LoVo (cell line): ENCODE data around the gene CYP2D6.
"Not testable (repeated sequence)": the region's sequence is repeated elsewhere in the genome, so short reads cannot be mapped to it uniquely, and the experiment has no call there.

ENCODE experiments used
- DNase-seq: peaks from one replicate; pipeline ENCODE4 v3.0.0-alpha.2; 2016; ENCODE audit warnings: low spot score

CYP2D6 gene

DNA sequence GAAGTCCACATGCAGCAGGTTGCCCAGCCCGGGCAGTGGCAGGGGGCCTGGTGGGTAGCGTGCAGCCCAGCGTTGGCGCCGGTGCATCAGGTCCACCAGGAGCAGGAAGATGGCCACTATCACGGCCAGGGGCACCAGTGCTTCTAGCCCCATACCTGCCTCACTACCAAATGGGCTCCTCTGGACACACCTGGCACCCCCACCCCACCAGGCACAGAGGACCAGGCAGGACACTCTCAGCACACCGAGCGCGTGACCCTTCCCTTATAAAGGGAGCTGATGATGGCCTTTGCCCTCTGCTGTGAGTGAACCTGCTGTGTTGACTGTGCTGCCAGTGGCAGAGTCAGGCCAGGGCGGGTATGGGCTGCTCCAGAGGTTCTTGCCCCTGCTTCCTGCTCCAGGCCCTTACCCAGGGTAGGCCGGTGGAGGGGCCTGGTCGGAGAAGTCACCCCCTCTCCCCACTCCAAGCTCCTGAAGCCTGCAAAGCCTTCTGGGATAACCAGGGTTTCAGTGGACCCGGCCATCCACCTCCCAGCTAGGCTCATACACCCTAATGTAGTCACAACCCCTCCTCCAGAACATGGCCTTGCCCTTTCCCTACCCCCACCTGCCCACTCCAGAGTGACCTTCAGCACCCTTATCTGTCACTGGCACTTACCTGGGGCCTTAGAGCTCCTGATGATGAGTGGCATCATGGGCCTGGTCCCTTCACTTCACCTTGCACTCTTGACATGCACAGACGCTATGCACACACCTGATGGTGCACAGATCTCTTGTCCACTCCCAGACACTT is at the start of gene CYP2D6:
CYP2D6 (minus strand) TSS at position 172 of the 793 bp plus-strand sequence; CDS start at position 153, 19 bp downstream.
- DNase-seq = not testable (repeated sequence)

DNA sequence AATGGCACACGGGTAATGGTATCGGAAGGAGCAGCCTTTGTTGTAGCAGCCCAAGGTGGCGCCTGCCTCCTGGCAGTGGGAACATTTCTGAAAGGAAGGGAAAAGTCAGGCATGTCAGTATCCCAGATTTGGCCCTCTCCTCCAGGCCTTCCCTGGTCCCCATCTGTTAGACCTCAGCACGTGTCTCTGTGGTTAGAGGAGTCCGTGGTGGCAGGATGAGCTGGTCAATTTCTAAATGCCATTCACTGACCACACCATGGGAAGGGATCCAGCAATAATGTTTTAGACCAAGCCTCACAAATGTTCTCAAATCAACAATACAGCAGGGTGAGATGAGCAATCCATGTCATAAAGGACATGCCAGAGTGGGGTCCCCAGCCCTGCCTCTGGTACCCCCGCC is 49.0 kb upstream of the CYP2D6 start:
- DNase-seq = no peak

DNA sequence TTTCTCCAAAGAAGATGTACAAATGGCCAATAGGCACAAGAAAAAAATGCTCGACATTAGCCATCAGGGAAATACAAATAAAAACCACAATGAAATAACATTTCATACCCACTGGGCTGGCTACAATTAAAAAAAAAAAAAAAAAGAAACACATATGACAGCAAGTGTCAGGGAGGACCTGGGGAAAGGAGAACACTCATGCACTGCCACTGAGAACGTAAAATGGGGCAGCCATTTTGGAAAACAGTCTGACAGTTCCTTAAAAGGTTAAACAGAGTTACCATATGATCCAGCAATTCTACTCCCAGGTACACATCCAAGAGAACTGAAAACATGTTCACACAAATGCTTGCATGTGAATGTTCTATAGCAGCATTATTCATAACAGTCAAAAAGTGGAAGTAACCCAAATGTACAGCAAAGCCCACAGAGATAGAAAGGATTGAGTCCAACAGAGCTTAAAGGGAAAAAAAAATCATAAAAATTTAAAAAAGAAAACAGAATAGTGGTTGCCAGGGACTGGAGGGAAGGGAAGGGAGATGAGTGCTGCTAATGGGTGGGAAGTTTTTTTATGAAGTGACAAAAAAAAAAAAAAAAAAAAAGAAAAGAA is 48.4 kb upstream of the CYP2D6 start:
- DNase-seq = no peak

DNA sequence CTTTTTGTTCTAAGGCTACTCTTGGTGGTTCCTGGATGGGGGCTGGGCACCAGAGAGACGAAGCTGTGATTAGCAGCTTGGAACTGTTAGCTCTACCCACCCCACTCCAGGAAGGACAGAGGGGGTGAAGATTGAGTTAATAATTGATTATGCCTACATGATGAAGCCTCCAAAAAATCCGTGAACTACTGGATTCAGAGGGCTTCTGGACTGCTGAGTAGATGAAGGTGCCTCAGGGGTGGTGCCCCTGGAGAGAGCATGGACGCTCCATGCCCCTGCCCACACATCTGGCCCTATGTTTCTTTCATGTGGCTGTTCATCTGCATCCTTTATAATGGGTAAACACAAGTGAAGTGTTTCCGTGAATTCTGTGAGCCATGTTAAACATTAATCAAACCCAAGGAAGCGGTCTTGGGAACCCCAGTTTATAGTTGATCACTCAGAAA is 47.3 kb upstream of the CYP2D6 start:
- no peak for DNase-seq

DNA sequence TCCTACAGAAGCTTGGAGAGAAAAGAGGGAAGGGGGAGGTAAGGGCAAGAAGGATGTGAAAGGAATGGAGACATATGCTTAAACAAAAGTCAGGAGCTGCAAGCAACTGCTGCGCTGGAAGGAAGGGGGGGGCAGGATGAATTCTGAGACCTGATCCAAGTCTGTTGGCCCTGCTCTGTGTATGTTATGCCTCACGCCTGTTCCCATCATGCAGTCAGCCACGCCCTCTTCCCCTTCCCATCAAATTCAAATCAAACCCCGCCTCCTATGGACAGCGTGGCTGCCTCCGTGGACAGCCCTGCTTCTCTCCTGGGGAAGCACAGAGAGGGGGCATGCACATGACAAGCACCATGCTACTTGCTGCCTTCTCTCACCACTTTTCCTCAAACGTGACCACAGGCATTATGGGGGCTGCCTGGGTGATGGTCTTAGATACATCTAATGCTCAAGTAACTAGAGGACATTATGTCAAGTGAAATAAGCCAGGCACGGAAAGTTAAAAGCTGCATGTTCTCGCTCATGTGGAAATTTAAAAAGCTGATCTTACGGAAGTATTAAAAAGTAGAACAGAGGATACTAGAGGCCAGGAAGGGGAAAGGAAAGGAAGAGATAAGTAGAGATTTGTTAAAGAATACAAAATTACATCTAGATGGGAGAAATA is 45.8 kb upstream of the CYP2D6 start:
- no peak for DNase-seq

DNA sequence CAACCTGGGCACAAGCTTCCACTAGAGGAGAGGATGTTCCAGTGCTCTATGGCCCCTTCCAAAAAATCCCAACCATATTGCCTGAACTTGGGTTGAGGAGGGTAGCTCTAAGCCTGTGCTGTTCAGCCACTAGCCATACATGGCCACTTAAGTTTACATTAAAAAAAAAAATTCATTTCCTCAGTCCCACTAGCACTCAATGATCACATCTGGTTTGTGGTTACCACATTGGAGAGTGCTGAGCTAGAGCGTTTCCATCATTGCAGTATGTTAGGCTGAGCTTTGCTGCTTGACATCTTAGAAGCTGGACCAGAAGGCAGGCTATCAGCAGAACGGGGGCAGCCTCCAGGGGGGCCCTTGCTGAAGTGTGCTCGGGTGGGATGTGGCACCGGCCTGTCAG is 43.5 kb upstream of the CYP2D6 start:
- no peak for DNase-seq

DNA sequence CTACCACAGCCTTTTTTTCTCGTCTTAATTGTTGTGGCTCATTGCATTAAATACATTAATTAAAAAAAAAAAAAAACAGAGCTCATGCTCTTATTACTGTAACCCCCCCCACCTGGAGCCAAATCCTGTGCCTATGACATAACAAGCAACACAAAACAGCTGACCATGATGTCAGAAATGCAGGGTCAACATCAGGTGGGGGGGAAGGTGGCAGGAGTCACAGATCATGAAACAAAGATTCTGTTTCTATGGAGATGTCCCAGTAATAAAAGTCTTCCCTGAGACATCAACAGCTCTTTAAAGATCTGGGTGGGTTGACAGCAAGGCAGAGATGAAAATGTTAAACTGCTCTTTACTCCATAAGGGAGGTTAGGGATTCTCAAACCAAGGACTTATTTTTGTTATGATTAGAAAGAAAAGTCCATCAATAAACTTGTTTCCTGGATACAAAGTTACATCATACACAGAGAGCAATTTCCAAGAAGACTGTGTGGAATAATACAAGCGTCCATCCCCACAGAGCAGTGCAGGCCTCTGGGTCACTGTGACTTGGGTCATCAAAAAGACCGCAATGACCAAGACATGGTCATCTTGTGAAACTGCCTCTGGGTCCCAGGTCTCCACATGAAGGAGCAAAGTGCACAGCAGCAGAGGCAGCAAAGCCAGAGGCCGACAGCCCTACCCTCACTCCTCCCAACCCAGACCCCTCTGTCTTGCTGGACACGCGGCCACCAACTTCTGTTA is 42.7 kb upstream of the CYP2D6 start:
- DNase-seq = no peak

DNA sequence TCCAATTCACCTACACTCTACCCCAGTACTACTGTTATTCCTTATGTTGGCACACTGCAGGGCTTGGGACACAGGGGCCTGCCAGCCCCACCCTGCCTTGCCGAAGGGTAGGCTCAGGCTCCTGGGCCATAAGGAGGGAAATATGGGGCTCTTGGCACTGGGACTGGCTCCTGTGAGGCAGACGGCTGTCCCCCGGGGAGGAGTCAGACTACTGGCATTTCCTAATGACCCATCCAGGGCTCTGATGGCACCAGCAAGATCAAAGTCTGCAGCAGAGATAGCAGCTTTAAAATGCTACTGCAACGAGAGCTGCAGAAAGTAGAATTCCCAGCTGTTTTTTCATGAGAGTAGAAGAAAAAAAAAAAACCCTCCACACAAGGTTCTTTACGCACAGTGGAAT is 42.2 kb upstream of the CYP2D6 start:
- no peak for DNase-seq

DNA sequence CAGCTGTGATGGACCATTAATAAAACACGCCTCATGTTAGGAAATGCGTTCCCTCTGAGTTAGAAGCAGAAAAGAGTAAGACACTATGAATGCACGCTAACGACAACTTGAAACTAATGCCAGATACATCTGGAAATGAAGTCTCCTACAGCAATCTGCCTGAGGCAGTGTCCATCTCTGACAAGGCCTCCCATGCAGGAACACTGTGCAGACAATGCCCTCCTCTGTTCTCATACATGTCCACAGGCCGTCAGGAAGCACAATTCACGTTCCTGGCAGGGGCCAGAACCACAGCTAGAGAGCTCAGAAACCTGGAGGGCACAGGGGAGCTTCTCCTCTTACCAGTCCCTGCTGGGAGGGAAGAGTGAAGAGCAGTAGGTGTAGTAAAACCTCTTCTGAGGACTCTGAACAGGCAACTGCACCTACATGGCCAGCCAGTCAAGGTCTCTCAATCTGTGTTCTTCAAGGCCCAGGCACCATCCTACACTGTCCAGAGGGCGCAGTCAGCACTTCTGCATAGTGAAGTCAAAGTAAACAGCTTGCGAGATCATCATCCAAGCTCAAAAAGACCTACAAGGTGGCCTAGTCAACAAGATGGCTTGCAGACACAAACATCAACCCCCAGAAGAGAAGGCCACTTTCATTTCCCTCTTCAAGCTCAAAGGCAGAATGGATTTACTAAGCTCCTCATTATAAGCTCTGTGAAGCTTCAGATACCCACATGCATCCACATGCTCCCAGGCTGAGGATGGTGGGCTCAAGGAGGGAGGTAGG is 41.5 kb upstream of the CYP2D6 start:
- DNase-seq = no peak

DNA sequence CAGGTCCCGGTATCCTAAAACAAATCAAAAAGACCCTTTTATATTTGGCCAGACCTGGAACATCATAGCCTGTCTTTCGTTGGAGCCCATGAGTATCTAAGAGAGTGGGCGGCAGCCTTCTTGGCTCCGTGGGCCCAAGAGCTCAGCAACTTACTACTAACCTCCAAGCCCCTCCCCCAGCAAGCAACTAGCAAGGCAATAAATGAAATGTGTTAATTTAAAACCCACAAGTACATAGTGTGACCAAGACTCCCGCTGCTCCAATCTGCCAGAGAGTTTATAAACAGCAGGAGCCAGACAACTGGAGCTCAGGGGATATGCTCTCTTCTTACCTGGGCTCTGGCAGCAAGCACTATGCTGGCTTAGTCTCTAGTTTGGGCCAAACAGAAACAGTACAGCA is 40.8 kb upstream of the CYP2D6 start:
- DNase-seq = no peak

DNA sequence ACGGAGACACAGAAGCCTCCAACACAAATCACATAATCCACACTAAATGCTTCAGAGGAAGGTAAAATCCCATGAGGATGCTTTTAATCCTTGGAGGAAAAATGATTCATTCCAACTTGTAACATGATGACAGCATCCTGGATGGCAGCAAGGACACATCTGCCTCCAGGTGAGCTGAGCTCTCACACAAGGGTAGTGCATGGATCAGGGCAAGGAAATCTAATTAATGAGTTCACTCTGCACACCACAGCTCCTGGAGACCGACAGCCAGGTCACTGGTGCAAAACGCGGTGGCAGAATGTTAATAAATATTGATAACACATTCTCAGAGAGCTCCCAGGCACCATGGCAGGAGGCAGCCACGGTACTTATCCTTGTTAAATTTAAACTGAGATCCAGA is 40.3 kb upstream of the CYP2D6 start:
- DNase-seq = no peak

DNA sequence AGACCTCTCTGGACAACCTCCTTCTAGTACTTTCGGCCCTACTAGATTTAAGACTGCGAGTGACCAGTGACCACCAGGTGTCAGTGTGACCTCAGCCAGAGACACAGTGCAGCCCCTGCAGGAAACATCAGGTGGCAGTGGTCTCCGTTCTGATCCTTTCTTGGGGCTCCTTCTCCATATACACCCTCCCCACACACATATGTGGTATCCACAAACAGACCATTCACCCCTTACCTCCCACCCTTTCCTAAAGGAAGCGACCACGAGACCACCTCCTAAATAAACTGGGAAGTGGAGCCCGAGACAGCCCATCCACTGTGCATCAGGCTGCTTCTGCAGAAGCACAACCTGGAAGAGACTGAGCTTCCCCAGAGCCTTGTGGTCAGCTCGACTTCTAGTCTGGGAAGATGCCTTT is 38.5 kb upstream of the CYP2D6 start:
- peak; percentile 31 for DNase-seq

DNA sequence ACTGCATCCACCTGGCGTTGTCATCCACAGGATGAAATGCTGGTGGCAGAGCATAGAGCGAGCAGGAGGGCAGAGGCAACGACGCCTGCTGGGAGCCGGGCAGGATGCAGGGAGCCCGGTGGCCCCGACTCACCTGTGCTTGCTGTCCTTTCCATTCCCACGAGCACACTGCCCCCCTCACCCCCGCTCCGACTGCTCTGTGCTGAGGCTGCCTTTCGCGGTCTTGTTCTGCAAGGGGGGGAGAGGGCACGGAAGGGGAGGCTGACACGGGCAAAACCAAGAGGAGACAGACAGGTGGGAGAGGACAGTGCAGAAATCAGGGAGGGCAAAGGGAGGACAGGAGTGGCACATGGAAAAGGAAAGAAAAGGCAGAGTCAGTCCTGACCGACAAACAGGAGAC is 37.9 kb upstream of the CYP2D6 start:
- DNase-seq = no peak

DNA sequence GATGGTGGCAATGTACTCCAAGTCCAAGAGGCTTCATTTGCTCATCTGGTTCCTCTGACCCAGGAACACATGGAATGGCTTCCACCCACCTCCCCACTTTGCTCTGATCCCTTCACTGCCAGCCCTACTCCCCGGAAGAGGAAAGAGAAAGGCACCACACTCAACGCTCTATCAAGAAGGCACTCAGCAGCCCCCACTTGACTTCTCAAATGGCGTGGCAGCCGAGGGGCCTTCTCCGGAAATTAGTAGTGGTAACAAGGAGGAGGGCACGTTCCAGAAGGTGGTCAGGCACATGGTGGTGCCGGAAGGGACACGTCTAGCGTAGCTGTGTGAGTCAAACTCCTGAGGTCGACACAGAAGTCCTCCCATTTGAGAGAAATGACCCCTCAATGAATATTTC is 36.5 kb upstream of the CYP2D6 start:
- no peak for DNase-seq

DNA sequence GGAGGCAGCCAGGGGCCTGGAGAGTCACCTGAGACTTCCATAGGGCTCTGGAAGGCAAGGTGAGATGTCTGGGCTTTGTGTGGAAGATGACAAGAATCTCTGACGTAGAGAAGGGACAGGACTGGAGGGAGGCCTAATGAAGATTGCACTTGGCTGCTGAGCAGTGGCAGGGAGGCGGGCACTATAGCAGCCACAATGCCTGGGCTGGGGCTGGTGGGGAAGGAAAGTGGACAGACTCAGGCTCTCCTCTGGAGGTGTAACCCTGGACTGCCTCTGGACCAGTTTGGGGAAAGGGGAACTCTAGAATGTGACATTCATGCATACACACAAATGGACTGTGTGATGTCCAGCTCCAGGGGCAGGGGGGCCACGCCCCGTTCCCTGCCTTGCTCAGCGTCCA is 34.3 kb upstream of the CYP2D6 start:
- no peak for DNase-seq

DNA sequence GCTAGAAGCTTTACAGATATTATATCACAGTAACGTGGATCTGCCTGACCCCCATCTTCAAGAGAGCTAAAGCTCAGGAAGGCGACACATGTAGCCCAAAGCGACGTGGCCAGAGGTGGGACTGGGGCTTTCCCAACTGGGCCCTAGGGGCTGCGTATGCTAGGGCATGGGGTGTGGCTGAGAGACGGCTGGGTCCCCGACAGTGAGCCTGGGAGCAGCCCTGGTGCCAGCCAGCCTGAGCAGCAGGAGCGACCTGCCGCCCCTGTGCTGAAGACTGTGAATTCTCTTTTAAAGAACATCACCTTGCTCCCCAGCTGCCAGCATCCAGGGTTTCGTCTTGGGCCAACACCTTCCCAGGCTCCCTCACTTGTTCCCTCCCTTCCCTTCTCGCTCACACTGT is 32.9 kb upstream of the CYP2D6 start:
- no peak for DNase-seq

DNA sequence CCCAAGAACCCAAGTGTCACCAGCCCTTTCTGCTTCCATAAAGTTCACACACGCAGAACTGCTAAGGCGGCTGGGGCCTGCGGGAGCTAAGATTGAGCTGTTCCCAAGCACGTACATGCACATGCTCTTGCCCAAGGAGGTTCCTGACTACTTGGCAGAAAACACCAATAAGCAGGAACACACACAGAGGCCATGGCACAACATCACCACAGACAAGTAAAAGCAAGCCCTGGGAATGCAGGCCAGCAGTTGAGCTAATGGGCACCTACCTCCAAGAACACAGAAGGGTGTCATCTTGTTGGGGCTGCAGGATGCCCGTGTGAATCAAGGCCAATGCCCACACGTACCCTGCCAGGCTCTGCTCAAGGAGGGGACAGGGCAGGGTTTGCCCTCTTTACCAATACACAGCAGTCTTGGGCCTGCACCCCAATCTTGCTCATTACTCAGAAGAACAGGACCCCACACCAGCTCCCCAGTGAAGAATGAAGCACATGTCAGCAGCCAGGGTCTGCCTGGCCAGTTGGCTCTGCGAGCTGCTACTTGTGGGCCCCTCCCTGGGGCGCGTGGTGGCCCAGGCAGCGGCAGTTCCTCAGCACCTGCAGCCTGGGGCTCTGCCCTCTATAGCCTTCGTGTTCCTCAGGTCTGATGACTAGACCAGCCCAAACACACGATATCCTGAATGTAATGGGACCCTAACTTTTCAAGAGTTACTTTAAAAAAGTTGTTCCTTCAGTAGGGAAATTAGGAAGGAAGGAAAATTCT is 32.3 kb upstream of the CYP2D6 start:
- DNase-seq = no peak

DNA sequence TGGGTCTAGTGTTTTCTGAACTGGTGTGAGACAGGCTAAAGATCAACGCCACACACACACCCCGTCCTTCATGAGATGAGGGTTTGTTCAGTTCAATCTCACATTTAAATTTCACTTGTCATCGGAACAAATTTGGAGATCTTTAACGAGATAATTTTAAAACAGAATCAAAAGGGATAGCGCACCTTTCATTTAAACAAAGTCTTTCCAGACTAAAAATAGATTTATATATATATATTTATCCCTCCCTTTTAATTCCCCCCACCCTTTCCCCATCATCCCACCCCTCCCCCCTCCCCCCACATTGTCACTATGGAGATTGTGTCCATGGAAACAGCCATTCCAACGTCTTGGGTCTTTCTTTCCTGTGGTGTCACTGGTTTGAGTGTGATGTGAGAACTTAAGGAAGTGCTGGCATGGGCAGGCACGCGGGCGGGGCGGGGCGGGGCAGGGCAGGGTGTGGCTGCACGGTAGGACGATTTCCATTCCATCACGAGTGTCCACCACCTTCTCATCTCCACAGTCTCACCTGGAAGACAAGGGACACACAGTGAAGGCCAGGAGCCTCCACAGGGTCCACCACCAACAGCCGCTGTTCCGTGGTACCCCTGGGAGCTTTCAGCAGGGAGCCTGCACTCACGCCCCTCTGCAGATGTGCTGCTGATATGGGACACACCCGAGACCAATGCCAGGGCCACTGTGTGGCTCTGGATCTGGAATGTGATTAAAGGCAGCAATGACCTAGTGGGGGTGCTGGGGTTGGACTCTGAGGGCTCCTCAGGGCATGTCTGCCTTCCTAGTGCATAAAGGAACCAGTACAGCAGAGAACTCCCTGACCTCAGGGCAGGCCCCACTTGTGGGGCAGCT is 30.5 kb upstream of the CYP2D6 start:
- DNase-seq = peak; percentile 37

DNA sequence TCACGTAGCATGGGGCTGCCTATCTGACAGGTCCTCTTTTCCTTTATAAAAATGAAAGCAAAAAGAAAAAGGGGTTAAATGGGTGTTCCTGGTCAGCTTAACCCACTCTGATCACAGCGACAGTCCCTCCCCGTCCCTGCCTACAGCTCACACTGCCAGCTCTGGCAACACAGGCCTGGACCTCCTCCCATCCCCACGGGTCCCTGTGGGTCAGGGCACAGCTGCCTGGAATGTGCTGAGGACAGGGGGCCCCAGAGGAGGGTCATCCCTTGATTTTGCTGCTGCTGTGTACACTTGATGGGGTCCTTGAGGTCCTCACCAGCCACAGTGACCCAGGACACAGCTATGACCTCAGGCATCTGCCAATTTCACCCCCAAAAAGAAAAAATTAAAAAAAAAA is 29.6 kb upstream of the CYP2D6 start:
- DNase-seq = no peak
